Activated CD8-positive, alpha-beta memory T cell treated with anti-CD3 and anti-CD28 coated beads, Interleukin-2, amount 50 U/mL, for 48 hours (primary cell): ENCODE data around the gene PDE4D.

Experiments
- DNase-seq: peaks from one replicate; pipeline ENCODE4 v3.0.0-alpha.2; 2020

The PDE4D gene

GRCh38 chr5:59051951-59052350 is 841.6 kb downstream of the PDE4D start:
- DNase-seq, result no peak

- DNase-seq, result no peak
These were observed 844.4 kb downstream of the PDE4D start for GRCh38 chr5:59049095-59049494.

- no peak for DNase-seq
These were observed 851.1 kb downstream of the PDE4D start for GRCh38 chr5:59042201-59043055.

- no peak for DNase-seq
These were observed 852.2 kb downstream of the PDE4D start for GRCh38 chr5:59041355-59041754.

- DNase-seq, result no peak
These were observed 852.7 kb downstream of the PDE4D start for GRCh38 chr5:59040804-59041201.

GRCh38 chr5:59040024-59040803 is 853.3 kb downstream of the PDE4D start:
- DNase-seq, result no peak

GRCh38 chr5:59039296-59040023 is 854.1 kb downstream of the PDE4D start:
- peak; percentile 91 for DNase-seq

GRCh38 chr5:59038798-59039295 is 854.7 kb downstream of the PDE4D start:
- no peak for DNase-seq

- DNase-seq, result no peak
These were observed 855.4 kb downstream of the PDE4D start for GRCh38 chr5:59037941-59038797.

- no peak for DNase-seq
These were observed 856.1 kb downstream of the PDE4D start for GRCh38 chr5:59037453-59037852.

GRCh38 chr5:59037041-59037440 is 856.5 kb downstream of the PDE4D start:
- no peak for DNase-seq

- DNase-seq, result no peak
These were observed 857.1 kb downstream of the PDE4D start for GRCh38 chr5:59036274-59036961.

- DNase-seq, result no peak
These were observed 857.8 kb downstream of the PDE4D start for GRCh38 chr5:59035681-59036080.

- DNase-seq, result no peak
These were observed 858.9 kb downstream of the PDE4D start for GRCh38 chr5:59034498-59035186.

GRCh38 chr5:59027145-59027907 is 866.2 kb downstream of the PDE4D start:
- DNase-seq, result no peak

- DNase-seq, result no peak
These were observed 867.8 kb downstream of the PDE4D start for GRCh38 chr5:59025734-59026133.

- no peak for DNase-seq
These were observed 871.5 kb downstream of the PDE4D start for GRCh38 chr5:59021837-59022514.

- DNase-seq, result no peak
These were observed 872.2 kb downstream of the PDE4D start for GRCh38 chr5:59021286-59021673.

GRCh38 chr5:59020611-59021285 is 872.8 kb downstream of the PDE4D start:
- no peak for DNase-seq
